Vagina (tissue), 2 donors: Measurements from ENCODE around the gene SYT2.

Experiments
- CTCF ChIP-seq, 3 experiments: fragments of 450-650 bp in 2 of 3; fragments of 200-600 bp in 1 of 3; sonication (generic) in 1 of 3; IDR thresholded peaks; one replicate each; pipeline ENCODE4 v1.5.1; 2017 to 2019; ENCODE audit warnings: antibody characterized with exemption in 3 of 3, mild to moderate bottlenecking in 2 of 3, moderate library complexity in 2 of 3
- POLR2A ChIP-seq, 2 donors: fragments of 450-650 bp; IDR thresholded peaks; one replicate each; pipeline ENCODE4 v1.6.1; 2017; ENCODE audit warnings: antibody characterized with exemption in 2 of 2, mild to moderate bottlenecking in 2 of 2, moderate library complexity in 2 of 2
- POLR2AphosphoS5 ChIP-seq, 2 donors: sonication (generic); formaldehyde crosslinking; IDR thresholded peaks; one replicate each; pipeline ENCODE4 v1.9.0; 2017; ENCODE audit warnings: antibody characterized with exemption in 2 of 2, mild to moderate bottlenecking in 2 of 2, low read depth in 1 of 2; ENCODE audit not compliant: insufficient read depth in 1 of 2

DNA sequence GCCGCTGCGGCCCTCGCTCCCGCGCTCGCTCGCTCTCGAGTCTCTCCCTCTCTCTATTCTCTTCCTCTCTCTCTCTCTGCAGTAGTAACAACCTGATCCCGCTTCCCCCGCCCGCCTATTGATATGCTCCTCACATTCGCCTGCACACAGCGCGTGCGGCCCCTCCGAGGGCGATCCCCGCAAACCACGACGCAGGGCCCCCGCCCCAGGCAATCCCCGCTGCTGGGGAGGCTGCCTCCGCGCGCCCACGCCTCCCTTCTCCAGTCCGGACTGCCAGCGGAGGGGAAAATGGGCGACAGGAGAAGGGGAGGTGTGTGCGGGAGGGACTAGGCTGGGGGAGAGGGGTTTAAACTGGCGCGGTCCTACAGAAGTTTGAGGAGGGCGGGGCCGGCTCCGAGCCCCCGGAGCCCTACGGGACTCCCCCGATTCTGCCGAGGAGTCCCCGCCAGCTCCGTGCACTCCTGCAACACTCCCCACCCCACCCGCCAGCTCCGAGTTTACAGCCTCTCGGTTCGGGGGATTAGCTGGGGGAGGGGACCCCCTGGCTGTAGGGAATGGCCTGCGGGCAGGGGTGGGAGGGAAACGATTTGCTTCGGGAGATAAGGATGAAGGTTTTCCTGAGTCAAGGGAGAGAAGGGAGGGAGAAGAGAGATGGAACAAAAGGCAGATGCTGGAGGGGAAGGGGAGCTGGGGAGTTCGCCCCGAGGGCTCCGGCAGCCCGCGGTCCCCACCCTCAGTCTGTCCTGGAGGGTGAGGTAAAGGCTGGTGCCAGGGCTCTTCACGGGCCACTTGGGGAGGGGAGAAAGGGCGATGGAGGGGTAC is 66.6 kb downstream of the SYT2 start:
- TF ChIP-seq CTCF (IDR thresholded peaks at IDR 0.05) (no peak), POLR2AphosphoS5 (IDR thresholded peaks at IDR 0.05; ENCODE audit: insufficient read depth in 1 of 2, low read depth in 1 of 2) (no peak), POLR2A (IDR thresholded peaks at IDR 0.05) (no peak)
